Measurements from ENCODE around the gene ELMO2.
A peak's percentile ranks its signal among the peaks of the same experiment; 100 is the strongest.

Gene ELMO2

GRCh38 chr20:46414608-46415007 is 8.2 kb upstream of the ELMO2 start:
- H3K36me3 Mint-ChIP-seq (ENCODE audit: low read depth), result no peaks in the 10 kb centered on the region
- no peak for TF ChIP-seq CTCF (IDR thresholded peaks at IDR 0.05)
- peaks cover 6% of the 10 kb centered on the region for H3K9me3 Mint-ChIP-seq
- DNase-seq, result no peak
- peaks cover 19% of the 10 kb centered on the region for H3K27me3 Mint-ChIP-seq (ENCODE audit: low read depth, poor library complexity)
- no peak overlapping the region for H3K27ac Mint-ChIP-seq
- peaks cover 5% of the 10 kb centered on the region for H3K4me1 Mint-ChIP-seq
- no peak overlapping the region for H3K4me3 Mint-ChIP-seq

GRCh38 chr20:46411637-46412036 is 5.2 kb upstream of the ELMO2 start:
- no peak for DNase-seq
- Mint-ChIP-seq H3K9me3 (peaks cover 3% of the 10 kb centered on the region), H3K27me3 (ENCODE audit: low read depth, poor library complexity) (peaks cover 27% of the 10 kb centered on the region), H3K27ac (no peak overlapping the region), H3K36me3 (ENCODE audit: low read depth) (no peaks in the 10 kb centered on the region), H3K4me1 (peaks cover 22% of the 10 kb centered on the region), H3K4me3 (no peak overlapping the region)
- TF ChIP-seq CTCF (IDR thresholded peaks at IDR 0.05), result no peak

- Mint-ChIP-seq H3K27me3 (ENCODE audit: low read depth, poor library complexity) (peaks cover 26% of the 10 kb centered on the region), H3K4me3 (no peak overlapping the region), H3K9me3 (no peaks in the 10 kb centered on the region), H3K27ac (no peak overlapping the region), H3K36me3 (ENCODE audit: low read depth) (no peaks in the 10 kb centered on the region), H3K4me1 (peaks cover 39% of the 10 kb centered on the region)
- DNase-seq, result no peak
- TF ChIP-seq CTCF (IDR thresholded peaks at IDR 0.05), result no peak
Measured at GRCh38 chr20:46408281-46408731, 1.9 kb upstream of the ELMO2 start.

GRCh38 chr20:46407671-46407996 is 1.2 kb upstream of the ELMO2 start:
- Mint-ChIP-seq H3K4me1 (peaks cover 46% of the 10 kb centered on the region), H3K4me3 (peak overlapping the region; percentile 87), H3K27ac (no peak overlapping the region), H3K9me3 (no peaks in the 10 kb centered on the region), H3K36me3 (ENCODE audit: low read depth) (no peaks in the 10 kb centered on the region), H3K27me3 (ENCODE audit: low read depth, poor library complexity) (peaks cover 23% of the 10 kb centered on the region)
- TF ChIP-seq CTCF (IDR thresholded peaks at IDR 0.05), result no peak
- DNase-seq, result no peak

GRCh38 chr20:46406986-46407670 is 713 bp upstream of the ELMO2 start:
- no peak for TF ChIP-seq CTCF (IDR thresholded peaks at IDR 0.05)
- Mint-ChIP-seq H3K4me3 (peak overlapping the region; percentile 87), H3K36me3 (ENCODE audit: low read depth) (no peaks in the 10 kb centered on the region), H3K9me3 (no peaks in the 10 kb centered on the region), H3K4me1 (peaks cover 49% of the 10 kb centered on the region), H3K27ac (no peak overlapping the region), H3K27me3 (ENCODE audit: low read depth, poor library complexity) (peaks cover 23% of the 10 kb centered on the region)
- DNase-seq, result peak; percentile 22

GRCh38 chr20:46402331-46402811 is 4.0 kb downstream of the ELMO2 start:
- no peak overlapping the region for H3K4me3 Mint-ChIP-seq
- H3K27ac Mint-ChIP-seq, result no peak overlapping the region
- peaks cover 56% of the 10 kb centered on the region for H3K4me1 Mint-ChIP-seq
- no peaks in the 10 kb centered on the region for H3K9me3 Mint-ChIP-seq
- peaks cover 13% of the 10 kb centered on the region for H3K27me3 Mint-ChIP-seq (ENCODE audit: low read depth, poor library complexity)
- DNase-seq, result no peak
- H3K36me3 Mint-ChIP-seq (ENCODE audit: low read depth), result peaks cover 4% of the 10 kb centered on the region
- TF ChIP-seq CTCF (IDR thresholded peaks at IDR 0.05), result no peak

Data from nephron progenitor cell (in vitro differentiated cells).